ENCODE data around the gene ARHGEF40. TPM values are rescaled to one million over a fixed set of nuclear protein-coding genes. Genes with fewer than 3 reads are reported as not detected.
"Not testable (repeated sequence)": the region's sequence is repeated elsewhere in the genome, so short reads cannot be mapped to it uniquely, and the experiment has no call there.

ARHGEF40 gene
- polyA plus RNA-seq, 2 of the 4 experiments (the other 2 are of a cell fraction): 7.8 to 9.6 TPM

DNA sequence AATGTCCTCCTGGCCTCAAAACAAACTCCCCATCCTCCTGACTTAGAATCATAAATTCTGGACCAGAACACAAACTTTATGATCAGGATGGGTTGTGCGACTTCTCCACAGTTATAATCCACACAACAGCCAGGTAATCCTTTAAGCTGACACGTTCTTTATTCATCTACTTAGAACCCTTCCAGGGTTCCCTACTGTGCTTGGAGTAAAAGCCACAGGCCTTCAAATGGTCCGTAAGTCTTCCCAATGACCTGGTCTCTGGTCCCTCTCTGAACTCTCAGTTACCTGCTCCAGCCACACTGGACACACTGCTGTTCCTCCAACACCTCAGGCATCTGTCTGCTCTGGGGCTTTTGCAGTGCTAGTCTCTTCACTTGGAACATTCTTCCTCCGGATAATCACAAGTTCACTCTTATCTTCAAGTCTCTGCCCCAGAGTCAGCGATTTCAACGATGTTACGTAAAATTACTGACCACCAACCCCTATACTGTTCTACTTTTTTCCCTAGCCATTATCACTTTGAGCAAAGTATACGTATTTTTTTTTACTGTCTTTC lies 29.7 kb upstream of the ARHGEF40 start:
- H3K4me3 ChIP-seq: no peak overlapping the region
- no peak overlapping the region for H3K27ac ChIP-seq
- H3K9me3 ChIP-seq: no peaks in the 10 kb centered on the region
- no peak for DNase-seq (ENCODE audit: low read depth in 1 of 2, low spot score in 1 of 2)
- ATAC-seq: peak in 1 of 2 experiments; percentile 17; a peak in 3 of 6 replicates
- POLR2A ChIA-PET: interaction anchor here (1.4 kb wide), 1 partner anchor 26 kb away, joined by 5 read pairs; no protein-coding TSS in a partner anchor
- no peak for TF ChIP-seq SREBF2 (IDR thresholded peaks at IDR 0.05)
- TF ChIP-seq, protein P1, sequence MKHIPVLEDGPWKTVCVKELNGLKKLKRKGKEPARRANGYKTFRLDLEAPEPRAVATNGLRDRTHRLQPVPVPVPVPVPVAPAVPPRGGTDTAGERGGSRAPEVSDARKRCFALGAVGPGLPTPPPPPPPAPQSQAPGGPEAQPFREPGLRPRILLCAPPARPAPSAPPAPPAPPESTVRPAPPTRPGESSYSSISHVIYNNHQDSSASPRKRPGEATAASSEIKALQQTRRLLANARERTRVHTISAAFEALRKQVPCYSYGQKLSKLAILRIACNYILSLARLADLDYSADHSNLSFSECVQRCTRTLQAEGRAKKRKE (CRISPR knock-in tag; IDR thresholded peaks at IDR 0.05; ENCODE audit: low read depth): no peak
- no peak for TF ChIP-seq CHD2 (IDR thresholded peaks at IDR 0.05; ENCODE audit: low read length, partially characterized antibody)
- TF ChIP-seq, protein P2, sequence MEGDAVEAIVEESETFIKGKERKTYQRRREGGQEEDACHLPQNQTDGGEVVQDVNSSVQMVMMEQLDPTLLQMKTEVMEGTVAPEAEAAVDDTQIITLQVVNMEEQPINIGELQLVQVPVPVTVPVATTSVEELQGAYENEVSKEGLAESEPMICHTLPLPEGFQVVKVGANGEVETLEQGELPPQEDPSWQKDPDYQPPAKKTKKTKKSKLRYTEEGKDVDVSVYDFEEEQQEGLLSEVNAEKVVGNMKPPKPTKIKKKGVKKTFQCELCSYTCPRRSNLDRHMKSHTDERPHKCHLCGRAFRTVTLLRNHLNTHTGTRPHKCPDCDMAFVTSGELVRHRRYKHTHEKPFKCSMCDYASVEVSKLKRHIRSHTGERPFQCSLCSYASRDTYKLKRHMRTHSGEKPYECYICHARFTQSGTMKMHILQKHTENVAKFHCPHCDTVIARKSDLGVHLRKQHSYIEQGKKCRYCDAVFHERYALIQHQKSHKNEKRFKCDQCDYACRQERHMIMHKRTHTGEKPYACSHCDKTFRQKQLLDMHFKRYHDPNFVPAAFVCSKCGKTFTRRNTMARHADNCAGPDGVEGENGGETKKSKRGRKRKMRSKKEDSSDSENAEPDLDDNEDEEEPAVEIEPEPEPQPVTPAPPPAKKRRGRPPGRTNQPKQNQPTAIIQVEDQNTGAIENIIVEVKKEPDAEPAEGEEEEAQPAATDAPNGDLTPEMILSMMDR (IDR thresholded peaks at IDR 0.05): no peak
- TF ChIP-seq BHLHE40 (IDR thresholded peaks at IDR 0.05; ENCODE audit: low read depth, low read length): no peak
- TF ChIP-seq, protein P3, sequence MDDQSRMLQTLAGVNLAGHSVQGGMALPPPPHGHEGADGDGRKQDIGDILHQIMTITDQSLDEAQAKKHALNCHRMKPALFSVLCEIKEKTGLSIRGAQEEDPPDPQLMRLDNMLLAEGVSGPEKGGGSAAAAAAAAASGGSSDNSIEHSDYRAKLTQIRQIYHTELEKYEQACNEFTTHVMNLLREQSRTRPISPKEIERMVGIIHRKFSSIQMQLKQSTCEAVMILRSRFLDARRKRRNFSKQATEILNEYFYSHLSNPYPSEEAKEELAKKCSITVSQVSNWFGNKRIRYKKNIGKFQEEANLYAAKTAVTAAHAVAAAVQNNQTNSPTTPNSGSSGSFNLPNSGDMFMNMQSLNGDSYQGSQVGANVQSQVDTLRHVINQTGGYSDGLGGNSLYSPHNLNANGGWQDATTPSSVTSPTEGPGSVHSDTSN (IDR thresholded peaks at IDR 0.05): no peak
- TF ChIP-seq ZNF302 (CRISPR knock-in tag; IDR thresholded peaks at IDR 0.05): no peak
- no peak for TF ChIP-seq MYC (IDR thresholded peaks at IDR 0.05; ENCODE audit: borderline replicate concordance, low read length)
- TF ChIP-seq ZFP36 (IDR thresholded peaks at IDR 0.05; ENCODE audit: borderline replicate concordance, partially characterized antibody): no peak
- no peak for TF ChIP-seq PHF8 (IDR thresholded peaks at IDR 0.05; ENCODE audit: borderline replicate concordance, low read depth)
- no peak for TF ChIP-seq RFX5 (IDR thresholded peaks at IDR 0.05)
- TF ChIP-seq HOXB13 (CRISPR knock-in tag; IDR thresholded peaks at IDR 0.05; ENCODE audit: low read depth): no peak
- TF ChIP-seq HEYL (CRISPR knock-in tag; IDR thresholded peaks at IDR 0.05): no peak
- no peak for TF ChIP-seq EHF (CRISPR knock-in tag; IDR thresholded peaks at IDR 0.05)
- TF ChIP-seq CHD4 (IDR thresholded peaks at IDR 0.05; ENCODE audit: borderline replicate concordance): no peak
- no peak for TF ChIP-seq ZSCAN20 (CRISPR knock-in tag; IDR thresholded peaks at IDR 0.05)
- no peak for TF ChIP-seq RARB (CRISPR knock-in tag; IDR thresholded peaks at IDR 0.05)
- no peak for TF ChIP-seq CBX8 (IDR thresholded peaks at IDR 0.05)
- no peak overlapping the region for H3K4me2 ChIP-seq
- CTCF ChIA-PET: interaction anchor here (0.6 to 7.3 kb wide), 49 partner anchors 8 to 1114 kb away, joined by 3 to 323 read pairs (median 5); partner anchors contain the start of genes ARHGEF40, NDRG2, RNASE8 and TPPP2
- no peak for FAIRE-seq
- 55% methylated on average over 8 of the region's 8 CpGs for WGBS (ENCODE audit: missing lambda C conversion rate)
- no peaks in the 10 kb centered on the region for H3K4me1 ChIP-seq

DNA sequence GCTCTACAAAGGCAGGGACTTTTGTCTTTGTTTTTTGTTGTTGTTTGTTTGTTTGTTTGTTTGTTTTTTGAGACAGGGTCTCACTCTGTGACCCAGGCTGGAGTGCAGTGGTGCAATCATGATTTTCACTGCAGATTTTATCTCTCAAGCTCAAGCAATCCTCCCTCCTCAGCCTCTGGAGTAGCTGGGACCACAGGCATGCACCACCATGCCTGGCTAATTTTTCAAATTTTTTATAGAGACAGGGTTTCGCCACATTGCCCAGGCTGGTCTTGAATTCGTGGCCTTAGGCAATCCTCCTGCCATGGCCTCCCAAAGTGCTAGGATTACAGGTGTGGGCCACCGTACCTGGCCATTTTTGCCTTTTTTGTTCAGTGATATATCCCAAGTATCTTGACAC lies 29.2 kb upstream of the ARHGEF40 start:
- H3K4me1 ChIP-seq; FAIRE-seq; H3K27ac ChIP-seq; POLR2A ChIA-PET; H3K4me2 ChIP-seq; ATAC-seq; DNase-seq (ENCODE audit: low read depth in 1 of 2, low spot score in 1 of 2); H3K9me3 ChIP-seq; H3K4me3 ChIP-seq: not testable (repeated sequence)
- CTCF ChIA-PET: interaction anchor here (0.8 to 7.3 kb wide), 31 partner anchors 8 to 349 kb away, joined by 3 to 323 read pairs (median 8); partner anchors contain the start of genes NDRG2, RNASE8 and TPPP2
- 58% methylated on average over 3 of the region's 3 CpGs for WGBS (ENCODE audit: missing lambda C conversion rate)

DNA sequence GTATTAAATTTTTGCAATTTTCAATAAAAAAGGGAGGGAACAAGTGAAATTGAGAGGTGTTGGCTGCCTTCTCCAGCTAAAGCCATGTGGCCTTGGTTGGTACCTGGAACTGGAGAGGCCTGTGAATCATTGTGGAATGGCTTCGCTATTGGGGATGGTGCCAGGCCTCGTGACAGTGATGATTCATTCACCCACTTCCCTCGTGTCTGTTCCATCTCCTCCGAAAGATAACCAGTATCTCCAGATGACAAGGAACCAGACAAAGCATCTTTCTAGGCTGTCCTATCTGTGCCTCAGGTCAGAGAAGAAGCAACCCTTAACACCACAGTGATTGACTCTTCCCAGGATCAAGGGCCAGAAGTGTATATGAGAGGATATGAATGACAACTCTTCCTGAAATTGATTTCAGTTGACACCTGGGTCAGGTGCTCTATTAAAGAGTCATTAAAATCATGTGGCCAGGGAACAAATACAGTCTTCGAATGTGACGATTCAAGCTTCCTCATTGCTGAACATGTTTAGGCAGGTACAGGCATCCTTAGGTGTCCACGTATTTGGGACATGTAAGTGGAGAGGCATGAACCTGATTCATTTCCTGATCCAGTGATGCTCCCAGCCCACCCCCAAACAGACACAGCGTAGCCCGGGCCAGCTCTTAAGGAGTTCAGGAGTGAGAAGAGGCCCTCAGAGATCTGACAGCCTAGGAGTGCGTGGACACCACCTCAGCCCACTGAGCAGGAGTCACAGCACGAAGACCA lies 28.2 kb upstream of the ARHGEF40 start, which contains the start of gene RNASE7:
Gene RNASE7, plus strand, starts transcription at position 687 of the 758 bp plus-strand sequence. CDS start 631 bp downstream, outside the sequence.
- TF ChIP-seq JUN (IDR thresholded peaks at IDR 0.05) (no peak), ZSCAN20 (CRISPR knock-in tag; IDR thresholded peaks at IDR 0.05) (no peak), RNF2 (IDR thresholded peaks at IDR 0.05; ENCODE audit: borderline replicate concordance, low read depth) (no peak), RARB (CRISPR knock-in tag; IDR thresholded peaks at IDR 0.05) (no peak), EP300 (IDR thresholded peaks at IDR 0.05) (no peak)
- TF ChIP-seq, protein P4, sequence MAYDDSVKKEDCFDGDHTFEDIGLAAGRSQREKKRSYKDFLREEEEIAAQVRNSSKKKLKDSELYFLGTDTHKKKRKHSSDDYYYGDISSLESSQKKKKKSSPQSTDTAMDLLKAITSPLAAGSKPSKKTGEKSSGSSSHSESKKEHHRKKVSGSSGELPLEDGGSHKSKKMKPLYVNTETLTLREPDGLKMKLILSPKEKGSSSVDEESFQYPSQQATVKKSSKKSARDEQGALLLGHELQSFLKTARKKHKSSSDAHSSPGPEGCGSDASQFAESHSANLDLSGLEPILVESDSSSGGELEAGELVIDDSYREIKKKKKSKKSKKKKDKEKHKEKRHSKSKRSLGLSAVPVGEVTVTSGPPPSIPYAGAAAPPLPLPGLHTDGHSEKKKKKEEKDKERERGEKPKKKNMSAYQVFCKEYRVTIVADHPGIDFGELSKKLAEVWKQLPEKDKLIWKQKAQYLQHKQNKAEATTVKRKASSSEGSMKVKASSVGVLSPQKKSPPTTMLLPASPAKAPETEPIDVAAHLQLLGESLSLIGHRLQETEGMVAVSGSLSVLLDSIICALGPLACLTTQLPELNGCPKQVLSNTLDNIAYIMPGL (CRISPR knock-in tag; IDR thresholded peaks at IDR 0.05; ENCODE audit: borderline replicate concordance): no peak
- WGBS (ENCODE audit: missing lambda C conversion rate): 63% methylated on average over 11 of the region's 11 CpGs
- no peak within 1 kb of the TSS for H3K4me3 ChIP-seq
- FAIRE-seq (no peak), ATAC-seq (no peak), DNase-seq (ENCODE audit: low read depth in 1 of 2, low spot score in 1 of 2) (no peak)
- no peaks in the 10 kb centered on the region for H3K9me3 ChIP-seq
- ChIA-PET POLR2A (no interaction called here), CTCF (interaction anchor here (0.8 to 7.3 kb wide), 7 partner anchors 8 to 346 kb away, joined by 3 to 323 read pairs (median 24); partner anchors contain the start of gene NDRG2)
- H3K4me1 ChIP-seq: no peaks in the 10 kb centered on the region
- H3K27ac ChIP-seq: no peak within 1 kb of the TSS
- no peak within 1 kb of the TSS for H3K4me2 ChIP-seq

All from A549 (cell line).